DMS 273 (cell line): ENCODE data around the gene TUT4.
A peak's percentile ranks its signal among the peaks of the same experiment; 100 is the strongest.

Source experiments
- DNase-seq: peaks from one replicate; lab custom pipeline; 2025; ENCODE audit not compliant: unreplicated experiment; lab: John Stamatoyannopoulos, UW

TUT4 gene

DNA sequence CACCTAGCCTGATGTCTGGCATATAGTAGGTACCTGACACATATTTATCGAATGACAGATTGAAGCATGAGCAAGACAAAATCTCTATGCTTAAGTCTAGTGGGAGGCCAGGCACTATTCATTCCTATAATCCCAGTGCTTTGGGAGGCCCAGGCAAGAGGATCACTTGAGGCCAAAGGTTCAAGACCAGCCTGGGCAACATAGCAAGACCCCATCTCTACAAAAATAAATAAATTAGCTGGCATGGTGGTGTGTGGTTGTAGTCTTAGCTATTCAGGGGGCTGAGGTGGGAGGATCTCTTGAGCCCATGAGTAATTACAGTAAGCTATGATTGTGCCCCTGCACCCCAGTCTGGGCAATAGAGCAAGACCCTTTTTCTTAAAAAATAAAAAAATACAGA, 23.2 kb upstream of the TUT4 start:
- no peak for DNase-seq

- no peak for DNase-seq
Measured at GRCh38 chr1:52574594-52574993, 21.7 kb upstream of the TUT4 start.

DNA sequence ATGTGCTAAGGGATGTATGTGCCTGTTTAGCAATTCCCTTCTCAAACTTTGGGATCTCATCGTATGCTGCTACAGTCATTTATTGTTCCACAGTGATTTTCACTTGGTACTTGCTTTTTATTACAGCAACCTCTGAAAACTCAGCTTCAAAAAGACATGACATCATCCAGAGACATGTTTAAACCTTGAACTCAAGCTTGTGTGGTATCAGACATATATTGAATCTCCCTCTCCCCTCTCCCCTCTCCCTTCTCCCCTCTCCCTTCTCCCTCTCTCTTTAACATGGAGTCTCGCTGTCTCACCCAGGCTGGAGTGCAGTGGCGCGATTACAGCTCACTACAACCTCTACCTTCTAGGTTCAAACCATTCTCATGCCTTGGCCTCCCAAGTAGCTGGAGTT, 19.5 kb upstream of the TUT4 start:
- DNase-seq = no peak

GRCh38 chr1:52571783-52572182, 18.9 kb upstream of the TUT4 start:
- DNase-seq = peak; percentile 23

DNA sequence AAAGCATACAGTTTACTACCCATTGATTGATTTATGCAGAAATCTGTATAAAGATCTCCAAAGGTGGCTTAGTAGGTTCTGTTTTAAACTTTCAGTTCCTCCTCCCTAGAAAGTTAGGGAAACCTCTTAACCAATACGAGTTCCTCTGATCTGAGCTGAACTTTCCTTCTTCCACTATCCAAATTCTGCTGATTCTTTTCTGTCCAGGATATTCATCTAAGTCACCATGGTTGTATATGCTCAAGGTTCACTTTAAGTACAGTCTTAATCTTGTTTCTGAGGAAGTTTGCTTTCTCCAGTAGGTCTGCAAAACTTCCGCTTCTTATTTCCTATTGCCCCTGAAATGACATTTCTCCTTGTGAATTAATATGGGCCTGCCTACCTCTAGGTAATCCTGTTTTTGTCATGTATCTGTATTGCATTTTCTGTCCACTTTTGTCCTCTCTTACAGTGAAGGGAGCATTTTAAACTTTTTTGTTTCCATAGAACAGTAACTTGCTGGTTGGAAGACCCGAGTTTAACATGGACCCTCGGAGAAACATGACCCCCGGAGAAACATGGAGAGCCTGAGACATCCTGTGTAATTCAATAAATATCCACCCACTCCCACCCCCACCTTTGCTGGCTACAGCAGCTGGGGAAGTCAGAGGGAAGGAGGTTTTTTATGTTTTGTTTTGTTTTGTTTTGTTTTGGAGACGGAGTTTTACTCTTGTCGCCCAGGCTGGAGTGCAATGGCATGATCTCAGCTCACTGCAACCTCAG, 16.7 kb upstream of the TUT4 start:
- no peak for DNase-seq

DNA sequence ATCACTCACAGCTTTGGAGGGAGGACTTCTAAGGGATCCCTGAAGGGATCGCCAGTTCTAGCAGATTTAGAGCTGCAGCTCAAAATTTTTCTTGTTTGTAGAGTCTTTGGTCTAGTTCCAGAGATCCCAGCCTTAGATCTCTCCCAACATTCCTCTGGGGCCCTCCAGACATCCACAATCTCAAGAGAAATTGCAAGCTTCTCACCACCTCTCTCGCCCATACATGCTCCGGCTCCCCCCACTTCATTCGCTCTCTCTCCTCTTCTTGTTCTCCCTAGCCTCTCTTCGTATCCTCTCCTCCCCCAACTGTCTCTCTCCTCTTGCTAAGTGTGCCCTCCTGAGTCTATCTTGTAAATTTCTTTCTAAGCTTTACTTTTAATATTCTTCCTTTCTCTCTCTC, 15.1 kb upstream of the TUT4 start:
- no peak for DNase-seq

GRCh38 chr1:52562766-52563165, 9.9 kb upstream of the TUT4 start:
- no peak for DNase-seq

- no peak for DNase-seq
Measured at GRCh38 chr1:52559875-52560274, 7.0 kb upstream of the TUT4 start.

GRCh38 chr1:52558941-52559340, 6.0 kb upstream of the TUT4 start:
- DNase-seq = no peak

DNA sequence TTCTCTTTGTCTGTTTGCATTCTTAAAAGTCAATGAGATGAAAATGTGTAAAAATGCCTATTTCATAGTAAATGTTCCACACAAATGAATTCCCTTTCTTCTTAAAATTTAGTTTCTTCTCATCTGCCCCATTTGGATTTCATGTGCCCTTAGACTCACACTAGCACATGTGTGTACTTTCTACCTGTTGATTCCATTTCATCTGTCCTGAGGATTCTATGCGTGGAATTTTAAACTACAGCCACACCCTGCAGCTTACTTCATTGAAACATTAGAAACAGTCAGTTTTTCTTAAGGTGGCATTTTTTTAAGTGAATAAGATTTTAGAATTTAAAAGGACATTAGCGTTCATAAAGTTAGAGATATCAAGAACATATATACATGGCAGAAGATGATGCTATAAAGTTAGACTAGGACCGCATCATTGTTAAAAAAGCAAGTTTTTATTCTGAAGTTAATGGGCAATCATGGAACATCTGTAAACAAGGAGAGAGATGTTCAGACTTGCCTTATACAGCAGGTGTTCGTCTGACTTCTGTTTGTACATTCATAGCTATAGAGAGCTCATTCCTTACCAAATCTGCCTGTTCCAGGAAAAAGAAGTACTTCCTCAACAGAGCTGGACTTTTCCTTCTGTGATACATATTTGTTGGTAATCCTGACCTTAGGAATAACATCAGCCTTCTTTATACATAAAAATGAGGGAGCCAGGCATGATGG, 3.9 kb upstream of the TUT4 start:
- DNase-seq = peak; percentile 21

DNA sequence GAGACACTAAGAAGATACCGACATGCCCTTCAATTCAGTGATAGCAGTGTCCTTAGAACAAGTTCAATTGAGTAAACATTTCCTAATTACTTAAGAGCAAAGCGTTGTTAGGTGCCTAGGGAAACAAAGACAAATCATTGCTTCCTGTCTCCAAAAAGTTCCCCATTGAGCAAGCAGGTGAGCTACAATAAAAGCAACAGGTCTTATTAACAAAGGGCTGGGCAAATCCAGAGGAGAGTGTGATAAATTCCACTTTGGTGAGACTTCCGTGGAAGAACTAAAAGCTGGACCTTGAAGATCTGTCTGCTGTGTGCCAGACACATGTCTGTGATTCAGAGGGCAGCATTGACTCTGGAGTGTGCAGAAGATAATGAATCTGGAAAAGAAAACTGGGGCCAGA, 1.9 kb upstream of the TUT4 start:
- no peak for DNase-seq

GRCh38 chr1:52554267-52554640, 1.4 kb upstream of the TUT4 start:
- no peak for DNase-seq

DNA sequence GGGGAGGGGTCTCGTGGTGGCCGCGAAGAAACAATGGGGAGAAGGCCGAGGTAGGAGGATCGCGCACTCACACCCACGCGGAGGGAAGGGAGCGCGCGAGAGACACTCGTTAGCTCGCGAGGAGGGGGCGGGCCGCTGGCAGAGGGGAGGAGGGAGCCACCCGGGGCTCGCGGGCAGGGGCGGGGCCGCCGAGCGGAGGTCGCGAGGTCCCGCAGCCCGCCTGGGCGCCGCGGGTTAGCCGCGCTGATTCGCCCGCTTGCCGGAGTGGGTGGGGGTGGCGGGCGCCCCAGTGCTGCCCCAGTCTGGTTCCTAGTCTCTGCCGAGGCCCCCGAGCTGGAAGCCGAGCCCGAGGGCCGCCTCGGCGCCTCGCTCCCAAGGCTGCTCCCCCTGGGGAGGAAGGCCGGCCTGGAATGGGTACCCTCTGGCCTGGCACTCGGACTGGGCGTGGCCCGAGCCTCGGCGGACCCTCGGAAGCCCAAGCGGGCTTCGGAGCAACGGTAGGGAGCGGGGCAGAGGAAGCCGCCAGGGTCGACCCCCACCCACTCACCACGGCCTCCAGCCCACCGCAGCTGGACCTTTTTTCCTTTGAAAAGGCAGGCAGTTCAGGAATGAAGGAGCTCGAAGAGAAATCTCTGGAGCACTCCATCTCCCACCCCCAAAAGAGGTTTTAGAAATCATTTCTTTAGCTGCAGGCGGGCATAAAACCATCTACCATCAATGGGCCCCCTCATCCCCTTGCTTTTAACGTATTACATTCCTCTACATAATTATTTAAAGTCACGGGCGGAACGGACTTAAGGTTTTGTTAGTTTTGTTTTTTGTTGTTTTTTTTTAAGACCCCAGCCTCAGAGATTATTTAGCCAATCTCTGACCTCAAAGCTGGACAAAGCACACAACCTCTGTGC, 722 bp upstream of the TUT4 start:
- peak; percentile 94 for DNase-seq

DNA sequence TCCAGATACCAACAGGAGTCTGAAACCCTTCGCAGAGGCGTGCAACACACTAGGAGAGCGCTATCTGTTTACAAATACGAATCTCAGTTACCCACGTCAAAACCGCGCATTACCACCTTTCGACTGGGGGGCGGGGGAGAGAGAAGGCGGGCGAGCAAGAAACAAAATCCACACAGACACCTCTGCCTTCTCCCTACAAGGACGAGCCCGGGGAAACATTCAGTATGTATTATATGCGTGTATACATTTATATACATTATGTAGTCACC, 722 bp downstream of the TUT4 start:
- peak; percentile 71 for DNase-seq

GRCh38 chr1:52551507-52552235, 1.2 kb downstream of the TUT4 start:
- DNase-seq = peak; percentile 49

- DNase-seq = no peak
Measured at GRCh38 chr1:52550447-52550846, 2.4 kb downstream of the TUT4 start.

- DNase-seq = no peak
Measured at GRCh38 chr1:52549267-52549666, 3.6 kb downstream of the TUT4 start.

GRCh38 chr1:52546852-52547251, 6.0 kb downstream of the TUT4 start:
- DNase-seq = no peak

GRCh38 chr1:52544665-52545525, 8.0 kb downstream of the TUT4 start:
- DNase-seq = no peak

- DNase-seq = peak; percentile 9
Measured at GRCh38 chr1:52542085-52542688, 10.7 kb downstream of the TUT4 start.
